ENCODE measurements around the gene SLC25A26. TPM values are rescaled to one million over a fixed set of nuclear protein-coding genes. Genes with fewer than 3 reads are reported as not detected.

Gene SLC25A26
- polyA plus RNA-seq, 1 donor (not counting 4 experiments of a cell fraction or from before 2014, with no cell fraction given), result 25.2 TPM

DNA sequence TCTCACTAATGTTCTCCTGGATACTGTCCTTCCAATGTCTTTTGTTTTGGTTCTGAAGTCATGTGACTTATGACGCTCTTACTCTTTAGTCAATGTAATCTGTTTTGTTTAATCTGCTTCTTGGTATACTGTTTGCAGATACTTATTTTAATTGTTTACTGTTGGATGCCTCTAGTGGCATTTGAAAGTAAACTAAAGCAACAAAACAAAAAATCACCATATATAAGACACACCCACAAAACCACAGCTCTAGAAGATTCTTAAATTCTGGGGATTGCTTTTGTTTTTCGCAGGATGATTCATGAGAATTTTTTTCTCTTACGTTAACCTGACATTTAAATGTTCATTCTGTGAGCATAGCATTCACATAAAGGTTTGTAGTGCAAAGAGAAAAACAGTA, 16.8 kb downstream of the SLC25A26 start:
- Histone ChIP-seq H3K4me2 (ENCODE audit: control insufficient read depth, extremely low read depth, insufficient read depth, low read depth, low read length) (no peak overlapping the region), H2AFZ (ENCODE audit: control insufficient read depth, low read length) (no peak overlapping the region), H3K27me3 (ENCODE audit: control insufficient read depth, extremely low read depth, insufficient read depth, low read length) (no peaks in the 10 kb centered on the region), H3K9me1 (ENCODE audit: control insufficient read depth, extremely low read depth, insufficient read depth, low read length) (no peaks in the 10 kb centered on the region), H3K4me3 (ENCODE audit: control insufficient read depth in 2 of 3, extremely low read depth in 1 of 3, insufficient read depth in 2 of 3, low read depth in 1 of 3, low read length in 3 of 3) (no peak overlapping the region), H3K9ac (ENCODE audit: control insufficient read depth, extremely low read depth, insufficient read depth, low read length) (no peak overlapping the region), H3K27ac (ENCODE audit: control insufficient read depth, insufficient read depth, low read length) (no peak overlapping the region), H3K4me1 (ENCODE audit: control insufficient read depth, extremely low read depth, insufficient read depth, low read length) (no peaks in the 10 kb centered on the region), H3K79me2 (ENCODE audit: control insufficient read depth, insufficient read depth, low read length) (peaks cover 2% of the 10 kb centered on the region), H3K9me3 (ENCODE audit: control insufficient read depth, low read depth, low read length) (no peaks in the 10 kb centered on the region), H4K20me1 (ENCODE audit: control insufficient read depth, extremely low read depth, insufficient read depth, low read length) (no peaks in the 10 kb centered on the region), H3K36me3 (ENCODE audit: control insufficient read depth in 2 of 2, extremely low read depth in 1 of 2, insufficient read depth in 2 of 2, low read length in 2 of 2) (peaks cover 3 to 7% of the 10 kb centered on the region in 2 experiments)
- dilution Hi-C loops (cut with MboI; ENCODE audit: extremely low pct_ligation_motif_present, low sequenced_read_pairs), result no loop called here
- TF ChIP-seq EZH2 (IDR thresholded peaks at IDR 0.05; ENCODE audit: low read length), result no peak
- TF ChIP-seq, protein P1, sequence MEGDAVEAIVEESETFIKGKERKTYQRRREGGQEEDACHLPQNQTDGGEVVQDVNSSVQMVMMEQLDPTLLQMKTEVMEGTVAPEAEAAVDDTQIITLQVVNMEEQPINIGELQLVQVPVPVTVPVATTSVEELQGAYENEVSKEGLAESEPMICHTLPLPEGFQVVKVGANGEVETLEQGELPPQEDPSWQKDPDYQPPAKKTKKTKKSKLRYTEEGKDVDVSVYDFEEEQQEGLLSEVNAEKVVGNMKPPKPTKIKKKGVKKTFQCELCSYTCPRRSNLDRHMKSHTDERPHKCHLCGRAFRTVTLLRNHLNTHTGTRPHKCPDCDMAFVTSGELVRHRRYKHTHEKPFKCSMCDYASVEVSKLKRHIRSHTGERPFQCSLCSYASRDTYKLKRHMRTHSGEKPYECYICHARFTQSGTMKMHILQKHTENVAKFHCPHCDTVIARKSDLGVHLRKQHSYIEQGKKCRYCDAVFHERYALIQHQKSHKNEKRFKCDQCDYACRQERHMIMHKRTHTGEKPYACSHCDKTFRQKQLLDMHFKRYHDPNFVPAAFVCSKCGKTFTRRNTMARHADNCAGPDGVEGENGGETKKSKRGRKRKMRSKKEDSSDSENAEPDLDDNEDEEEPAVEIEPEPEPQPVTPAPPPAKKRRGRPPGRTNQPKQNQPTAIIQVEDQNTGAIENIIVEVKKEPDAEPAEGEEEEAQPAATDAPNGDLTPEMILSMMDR (optimal IDR thresholded peaks at IDR 0.05 in 1 of 3, IDR thresholded peaks at IDR 0.05 in 1 of 3, conservative IDR thresholded peaks at IDR 0.05 in 1 of 3; ENCODE audit: extremely low read depth in 1 of 3, insufficient read depth in 2 of 3, low read length in 3 of 3), result no peak
- FAIRE-seq (no peak), DNase-seq (ENCODE audit: low read depth, low spot score) (no peak)

DNA sequence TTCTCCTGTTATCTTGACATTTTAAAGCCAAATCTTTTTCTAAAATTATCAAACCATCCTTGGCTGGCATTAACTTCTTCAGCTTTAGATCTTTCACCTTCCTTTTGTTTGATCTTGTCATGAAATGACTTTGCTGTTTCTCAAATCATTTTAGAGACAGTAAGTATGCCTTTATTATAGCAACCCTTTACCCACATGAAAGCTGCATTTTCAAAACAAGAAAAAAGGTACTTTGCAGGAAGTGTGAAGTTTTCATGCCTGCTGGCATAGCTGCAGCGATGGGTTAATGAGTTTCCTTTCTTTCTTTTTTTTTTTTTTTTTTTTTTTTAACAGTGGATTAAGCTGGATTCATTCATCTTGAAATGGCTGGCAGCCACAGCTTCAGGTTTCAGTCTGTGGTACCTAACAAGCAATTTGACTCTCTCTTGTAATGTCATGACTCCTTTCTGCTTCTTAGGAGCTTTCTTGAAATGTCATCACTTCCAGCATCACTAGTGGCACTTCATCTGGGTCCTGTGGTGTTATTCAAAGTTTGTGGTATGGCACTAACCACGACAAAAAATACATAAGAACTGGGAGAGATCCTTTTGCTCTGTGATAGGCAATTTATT, 18.8 kb downstream of the SLC25A26 start:
- Histone ChIP-seq H3K4me1 (ENCODE audit: control insufficient read depth, extremely low read depth, insufficient read depth, low read length) (no peaks in the 10 kb centered on the region), H3K9me3 (ENCODE audit: control insufficient read depth, low read depth, low read length) (no peaks in the 10 kb centered on the region), H3K79me2 (ENCODE audit: control insufficient read depth, insufficient read depth, low read length) (no peaks in the 10 kb centered on the region), H4K20me1 (ENCODE audit: control insufficient read depth, extremely low read depth, insufficient read depth, low read length) (no peaks in the 10 kb centered on the region), H3K27me3 (ENCODE audit: control insufficient read depth, extremely low read depth, insufficient read depth, low read length) (no peaks in the 10 kb centered on the region), H3K36me3 (ENCODE audit: control insufficient read depth in 2 of 2, extremely low read depth in 1 of 2, insufficient read depth in 2 of 2, low read length in 2 of 2) (peaks cover 7% of the 10 kb centered on the region in 2 experiments), H2AFZ (ENCODE audit: control insufficient read depth, low read length) (no peak overlapping the region), H3K4me2 (ENCODE audit: control insufficient read depth, extremely low read depth, insufficient read depth, low read depth, low read length) (no peak overlapping the region), H3K4me3 (ENCODE audit: control insufficient read depth in 2 of 3, extremely low read depth in 1 of 3, insufficient read depth in 2 of 3, low read depth in 1 of 3, low read length in 3 of 3) (no peak overlapping the region), H3K27ac (ENCODE audit: control insufficient read depth, insufficient read depth, low read length) (no peak overlapping the region), H3K9ac (ENCODE audit: control insufficient read depth, extremely low read depth, insufficient read depth, low read length) (no peak overlapping the region), H3K9me1 (ENCODE audit: control insufficient read depth, extremely low read depth, insufficient read depth, low read length) (no peaks in the 10 kb centered on the region)
- no peak for DNase-seq (ENCODE audit: low read depth, low spot score)
- FAIRE-seq, result no peak
- TF ChIP-seq, protein P1 (optimal IDR thresholded peaks at IDR 0.05 in 1 of 3, IDR thresholded peaks at IDR 0.05 in 1 of 3, conservative IDR thresholded peaks at IDR 0.05 in 1 of 3; ENCODE audit: extremely low read depth in 1 of 3, insufficient read depth in 2 of 3, low read length in 3 of 3), result no peak
- TF ChIP-seq EZH2 (IDR thresholded peaks at IDR 0.05; ENCODE audit: low read length), result no peak
- dilution Hi-C loops (cut with MboI; ENCODE audit: extremely low pct_ligation_motif_present, low sequenced_read_pairs), result no loop called here
